Measurements from ENCODE around the gene SOX5.

GRCh38 chr12:23550753-23551152, 398.7 kb downstream of the SOX5 start:
- TF ChIP-seq POLR2A (IDR thresholded peaks at IDR 0.05; ENCODE audit: extremely low read depth, insufficient read length) (no peak), MAX (IDR thresholded peaks at IDR 0.05; ENCODE audit: low read depth, low read length) (no peak)

All from NB4 (cell line).